ENCODE data around the gene PSMB9.
"Not testable (repeated sequence)": the region's sequence is repeated elsewhere in the genome, so short reads cannot be mapped to it uniquely, and the experiment has no call there.

PSMB9 gene

DNA sequence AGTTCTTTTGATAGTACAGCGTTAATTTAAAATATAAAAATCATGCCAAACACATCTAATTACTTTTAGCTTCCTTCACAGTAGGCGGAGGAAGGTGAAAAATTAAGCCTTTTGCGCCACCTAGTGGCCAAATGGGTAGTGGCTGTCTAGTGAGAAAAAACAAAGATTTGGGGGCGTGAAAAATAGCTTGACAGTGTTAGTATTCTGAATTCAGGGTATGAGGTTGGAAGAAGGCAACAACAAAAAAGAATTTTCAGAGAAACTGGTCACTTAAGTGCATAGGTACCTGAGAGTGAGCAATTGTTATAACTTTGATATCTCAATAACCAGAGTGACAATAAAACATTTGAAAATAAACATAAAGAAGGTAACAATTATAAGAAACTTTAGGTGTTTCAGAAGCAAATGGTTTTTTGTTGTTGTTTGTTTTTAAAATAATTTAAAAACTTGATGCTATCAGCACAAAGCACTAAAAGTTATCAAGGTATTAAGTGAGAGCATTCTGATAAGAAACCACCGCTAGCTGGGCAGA, 14.3 kb downstream of the PSMB9 start:
- H3K4me3 ChIP-seq (ENCODE audit: low read length): no peak overlapping the region
- peak; percentile 11 for DNase-seq (ENCODE audit: low read depth)
- TF ChIP-seq, protein P1, sequence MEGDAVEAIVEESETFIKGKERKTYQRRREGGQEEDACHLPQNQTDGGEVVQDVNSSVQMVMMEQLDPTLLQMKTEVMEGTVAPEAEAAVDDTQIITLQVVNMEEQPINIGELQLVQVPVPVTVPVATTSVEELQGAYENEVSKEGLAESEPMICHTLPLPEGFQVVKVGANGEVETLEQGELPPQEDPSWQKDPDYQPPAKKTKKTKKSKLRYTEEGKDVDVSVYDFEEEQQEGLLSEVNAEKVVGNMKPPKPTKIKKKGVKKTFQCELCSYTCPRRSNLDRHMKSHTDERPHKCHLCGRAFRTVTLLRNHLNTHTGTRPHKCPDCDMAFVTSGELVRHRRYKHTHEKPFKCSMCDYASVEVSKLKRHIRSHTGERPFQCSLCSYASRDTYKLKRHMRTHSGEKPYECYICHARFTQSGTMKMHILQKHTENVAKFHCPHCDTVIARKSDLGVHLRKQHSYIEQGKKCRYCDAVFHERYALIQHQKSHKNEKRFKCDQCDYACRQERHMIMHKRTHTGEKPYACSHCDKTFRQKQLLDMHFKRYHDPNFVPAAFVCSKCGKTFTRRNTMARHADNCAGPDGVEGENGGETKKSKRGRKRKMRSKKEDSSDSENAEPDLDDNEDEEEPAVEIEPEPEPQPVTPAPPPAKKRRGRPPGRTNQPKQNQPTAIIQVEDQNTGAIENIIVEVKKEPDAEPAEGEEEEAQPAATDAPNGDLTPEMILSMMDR (conservative IDR thresholded peaks at IDR 0.05; ENCODE audit: low read depth, low read length): peak; percentile 92

DNA sequence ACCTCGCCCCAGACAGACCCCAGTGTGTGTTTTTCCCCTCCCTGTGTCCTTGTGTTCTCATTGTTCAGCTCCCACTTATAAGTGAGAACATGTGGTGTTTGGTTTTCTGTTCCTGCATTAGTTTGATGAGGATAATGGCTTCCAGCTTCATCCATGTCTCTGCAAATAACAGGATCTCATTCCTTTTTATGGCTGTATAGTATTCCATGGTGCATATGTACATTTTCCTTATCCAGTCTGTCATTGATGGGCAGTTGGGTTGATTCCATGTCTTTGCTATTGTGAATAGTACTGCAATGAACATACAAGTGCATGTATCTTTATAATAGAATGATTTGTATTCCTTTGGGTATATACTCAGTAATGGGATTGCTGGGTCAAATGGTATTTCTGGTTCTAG, 20.0 kb downstream of the PSMB9 start:
- not testable (repeated sequence) for DNase-seq (ENCODE audit: low read depth); H3K4me3 ChIP-seq (ENCODE audit: low read length)

DNA sequence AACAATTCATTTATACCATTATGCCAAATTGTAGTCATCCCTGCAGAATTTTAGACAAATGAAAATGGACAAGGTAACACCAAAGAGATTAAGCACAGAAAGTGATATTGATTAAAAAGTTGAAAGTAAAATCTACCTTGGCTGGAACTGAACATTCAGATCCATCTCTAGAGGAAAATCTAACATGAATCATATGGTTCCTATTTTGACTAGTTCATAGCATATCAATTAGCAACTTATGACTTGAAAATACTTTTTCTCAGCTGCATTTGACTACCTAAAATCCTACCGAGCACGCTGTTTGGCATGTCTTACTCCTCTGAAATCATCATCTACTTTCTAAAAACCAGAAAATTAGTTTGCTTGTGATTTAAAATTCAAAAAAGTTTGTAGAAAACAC, 22.6 kb downstream of the PSMB9 start:
- H3K4me3 ChIP-seq (ENCODE audit: low read length): no peak overlapping the region
- DNase-seq (ENCODE audit: low read depth): no peak
- TF ChIP-seq, protein P1 (conservative IDR thresholded peaks at IDR 0.05; ENCODE audit: low read depth, low read length): no peak

DNA sequence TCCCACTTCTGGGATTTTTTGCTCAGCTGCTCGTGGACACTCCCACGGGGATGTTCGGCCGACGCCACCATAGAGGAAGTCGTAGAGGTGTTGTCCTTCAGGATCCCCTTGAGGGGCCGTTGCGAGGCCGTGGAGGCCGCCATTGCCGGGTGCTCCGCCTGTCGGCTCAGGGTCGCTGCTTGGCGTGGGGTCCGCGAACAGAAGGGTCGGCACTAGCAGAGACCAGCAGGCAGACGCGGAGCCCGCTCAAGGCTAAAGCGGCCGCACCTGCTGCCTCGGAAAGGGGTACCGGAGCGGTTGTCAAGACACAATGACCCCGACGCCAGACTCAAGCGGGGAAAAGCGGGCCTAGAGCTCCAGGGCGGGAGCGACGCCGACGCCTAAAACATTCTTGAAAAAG, 25.7 kb downstream of the PSMB9 start:
- no peak for DNase-seq (ENCODE audit: low read depth)
- TF ChIP-seq, protein P1 (conservative IDR thresholded peaks at IDR 0.05; ENCODE audit: low read depth, low read length): no peak
- H3K4me3 ChIP-seq (ENCODE audit: low read length): no peak overlapping the region

DNA sequence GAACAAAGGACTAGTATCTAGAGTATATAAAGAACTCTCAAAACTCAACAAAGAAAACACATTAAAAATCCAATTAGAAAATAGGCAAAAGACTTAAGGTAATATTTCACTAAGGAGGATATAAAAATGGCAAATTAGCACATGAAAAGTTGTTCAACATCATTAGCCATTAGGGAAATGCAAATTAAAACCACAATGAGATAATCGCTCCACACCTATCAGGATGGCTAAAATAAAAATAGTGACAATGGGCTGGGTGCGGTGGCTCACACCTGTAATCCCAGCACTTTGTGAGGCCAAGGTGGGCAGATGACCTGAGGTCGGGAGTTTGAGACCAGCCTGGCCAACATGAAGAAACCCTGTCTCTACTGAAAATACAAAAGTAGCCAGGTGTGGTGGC, 27.0 kb downstream of the PSMB9 start:
- not testable (repeated sequence) for DNase-seq (ENCODE audit: low read depth); H3K4me3 ChIP-seq (ENCODE audit: low read length)

DNA sequence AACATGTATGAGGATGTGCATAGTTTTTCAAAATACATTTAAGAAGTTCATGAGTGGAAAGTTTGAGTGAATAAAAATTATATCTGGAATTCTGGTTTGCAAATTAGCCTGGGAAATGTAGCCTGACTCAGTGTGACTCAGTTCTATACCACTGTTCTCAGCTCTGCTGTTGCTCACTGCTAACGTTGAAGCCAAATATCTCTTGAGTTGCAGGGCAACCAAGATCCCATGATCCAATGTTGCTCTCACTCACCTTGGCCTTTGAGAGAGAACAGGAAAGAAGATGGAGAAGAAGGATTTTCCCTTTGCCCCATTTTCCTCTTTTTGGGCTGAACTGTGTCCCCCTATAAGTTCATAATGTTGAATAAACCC, 28.9 kb downstream of the PSMB9 start:
- H3K4me3 ChIP-seq (ENCODE audit: low read length): no peak overlapping the region
- TF ChIP-seq, protein P1 (conservative IDR thresholded peaks at IDR 0.05; ENCODE audit: low read depth, low read length): no peak
- no peak for DNase-seq (ENCODE audit: low read depth)

DNA sequence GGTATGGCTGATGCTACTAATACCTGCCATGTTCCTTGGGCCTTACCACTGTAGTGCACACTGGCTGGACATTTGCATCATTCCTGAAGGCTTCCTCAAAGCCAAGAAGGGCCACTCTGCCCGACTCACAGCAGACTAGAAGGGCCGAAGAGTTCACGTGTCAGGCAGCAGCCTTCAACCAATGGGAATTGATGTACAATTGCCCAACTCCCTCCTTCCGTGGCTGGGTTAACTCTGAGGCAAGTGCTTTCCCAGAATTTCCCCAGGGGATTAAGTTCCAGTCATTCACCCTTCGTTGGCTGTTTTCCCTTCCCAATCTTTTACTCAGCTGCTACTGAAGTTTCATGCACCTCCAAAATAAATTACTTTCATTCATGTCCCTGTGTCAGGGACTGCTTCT, 29.8 kb downstream of the PSMB9 start:
- peak; percentile 37 for DNase-seq (ENCODE audit: low read depth)
- TF ChIP-seq, protein P1 (conservative IDR thresholded peaks at IDR 0.05; ENCODE audit: low read depth, low read length): no peak
- H3K4me3 ChIP-seq (ENCODE audit: low read length): no peak overlapping the region

DNA sequence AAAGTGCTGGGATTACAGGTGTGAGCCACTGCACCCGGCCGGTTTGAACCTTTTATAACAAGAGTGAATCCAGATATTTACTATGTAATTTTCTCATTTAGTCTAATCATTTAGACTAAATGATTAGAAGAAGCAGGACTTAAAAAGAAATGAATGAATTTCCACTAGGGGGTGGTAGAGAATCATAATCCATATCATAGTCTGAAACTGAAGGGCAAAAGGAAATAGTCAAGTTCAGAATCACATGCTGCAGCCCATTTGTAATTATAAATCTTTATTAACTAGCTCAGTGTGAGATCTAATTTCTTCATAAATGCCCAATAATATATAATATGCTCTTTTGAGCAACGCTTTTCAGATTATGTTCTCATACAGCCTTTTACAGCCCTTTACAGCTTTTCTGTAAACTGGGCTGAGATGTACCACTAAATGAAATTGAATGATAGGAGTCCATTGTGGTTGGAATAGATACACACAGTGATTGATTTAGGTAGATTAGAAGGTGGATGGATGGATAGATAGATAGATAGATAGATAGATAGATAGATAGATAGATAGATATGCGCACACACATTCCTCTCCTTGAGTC, 31.8 kb downstream of the PSMB9 start:
- peak; percentile 39 for DNase-seq (ENCODE audit: low read depth)
- H3K4me3 ChIP-seq (ENCODE audit: low read length): no peak overlapping the region
- TF ChIP-seq, protein P1 (conservative IDR thresholded peaks at IDR 0.05; ENCODE audit: low read depth, low read length): peak; percentile 47
